GM15510 (cell line): ENCODE data around the gene EMC10.

Experiments used
- POLR2A ChIP-seq: IDR thresholded peaks from 3 replicates; pipeline ENCODE4 v1.6.1; 2011; ENCODE audit warnings: borderline replicate concordance; ENCODE audit not compliant: insufficient read length; ENCODE audit errors: extremely low read depth

The EMC10 gene

GRCh38 chr19:50481351-50482149, 5.2 kb downstream of the EMC10 start:
- no peak for TF ChIP-seq POLR2A

GRCh38 chr19:50482271-50482855, 6.1 kb downstream of the EMC10 start:
- no peak for TF ChIP-seq POLR2A

GRCh38 chr19:50482916-50483315, 6.6 kb downstream of the EMC10 start:
- TF ChIP-seq POLR2A, result no peak

GRCh38 chr19:50485284-50485955, 9.1 kb downstream of the EMC10 start:
- TF ChIP-seq POLR2A, result no peak

- no peak for TF ChIP-seq POLR2A
Observed at GRCh38 chr19:50486823-50487515, 10.7 kb downstream of the EMC10 start.

- no peak for TF ChIP-seq POLR2A
Observed at GRCh38 chr19:50488389-50489194, 12.3 kb downstream of the EMC10 start.

- TF ChIP-seq POLR2A, result no peak
Observed at GRCh38 chr19:50489461-50490011, 13.2 kb downstream of the EMC10 start.

GRCh38 chr19:50490411-50490811, 14.1 kb downstream of the EMC10 start:
- no peak for TF ChIP-seq POLR2A

GRCh38 chr19:50490991-50491472, 14.7 kb downstream of the EMC10 start:
- TF ChIP-seq POLR2A, result no peak

GRCh38 chr19:50492303-50493052, 16.2 kb downstream of the EMC10 start:
- TF ChIP-seq POLR2A, result no peak

GRCh38 chr19:50493171-50493570, 16.9 kb downstream of the EMC10 start:
- no peak for TF ChIP-seq POLR2A

- no peak for TF ChIP-seq POLR2A
Observed at GRCh38 chr19:50494186-50495019, 18.1 kb downstream of the EMC10 start.
